Astrocyte (in vitro differentiated cells and primary cell): ENCODE measurements around the gene TRMT112. TPM values are rescaled to one million over a fixed set of nuclear protein-coding genes. Genes with fewer than 3 reads are reported as not detected.

Experiments used
- DNase-seq: peaks from one replicate; pipeline ENCODE4 v3.0.0-alpha.2; 2010; ENCODE audit warnings: low read depth
- FAIRE-seq: peaks from 2 replicates; lab custom pipeline; 2011; peaks lifted over from hg19 to GRCh38; lab: Jason Lieb, UNC
- H2AFZ ChIP-seq: 2 replicates; pipeline ENCODE4 v1.6.0; 2012; ENCODE audit warnings: low read depth, low read length, inconsistent platforms
- H3K27ac ChIP-seq: 2 replicates; pipeline ENCODE4 v1.5.1; 2011; ENCODE audit warnings: low read depth, low read length, inconsistent platforms
- H3K27me3 ChIP-seq: 2 replicates; pipeline ENCODE4 v1.6.0; 2011; ENCODE audit warnings: low read length, inconsistent platforms; ENCODE audit not compliant: insufficient read depth
- H3K36me3 ChIP-seq: 2 replicates; pipeline ENCODE4 v1.5.1; 2011; ENCODE audit warnings: low read length, inconsistent platforms; ENCODE audit not compliant: insufficient read depth
- H3K4me1 ChIP-seq: 2 replicates; pipeline ENCODE4 v1.5.1; 2011; ENCODE audit warnings: low read length, inconsistent platforms; ENCODE audit not compliant: insufficient read depth
- H3K4me2 ChIP-seq: 2 replicates; pipeline ENCODE4 v1.6.0; 2012; ENCODE audit warnings: low read length, inconsistent platforms
- H3K4me3 ChIP-seq: 2 replicates; pipeline ENCODE4 v1.5.1; 2011; ENCODE audit warnings: low read depth, mild to moderate bottlenecking, low read length, inconsistent platforms; ENCODE audit not compliant: insufficient read depth
- H3K79me2 ChIP-seq: 2 replicates; pipeline ENCODE4 v1.6.0; 2012; ENCODE audit warnings: mild to moderate bottlenecking, low read length, inconsistent platforms; ENCODE audit not compliant: insufficient read depth
- H3K9ac ChIP-seq: 2 replicates; pipeline ENCODE4 v1.6.0; 2012; ENCODE audit warnings: mild to moderate bottlenecking, low read length, inconsistent platforms
- H3K9me3 ChIP-seq: 2 replicates; pipeline ENCODE4 v1.5.1; 2012; ENCODE audit warnings: low read depth, mild to moderate bottlenecking, low read length, inconsistent platforms; ENCODE audit not compliant: insufficient read depth
- H4K20me1 ChIP-seq: 2 replicates; pipeline ENCODE4 v1.6.0; 2012; ENCODE audit warnings: low read length, inconsistent platforms; ENCODE audit not compliant: insufficient read depth
- H3K27ac Mint-ChIP-seq: one replicate; pipeline ENCODE4 v1.8.0; 2021; ENCODE audit warnings: mild to moderate bottlenecking, mixed read lengths; ENCODE audit not compliant: unreplicated experiment
- H3K27me3 Mint-ChIP-seq: one replicate; pipeline ENCODE4 v1.8.0; 2021; ENCODE audit warnings: low read depth, mixed read lengths; ENCODE audit not compliant: unreplicated experiment
- H3K36me3 Mint-ChIP-seq: one replicate; pipeline ENCODE4 v1.8.0; 2021; ENCODE audit warnings: low read depth, mixed read lengths; ENCODE audit not compliant: unreplicated experiment
- H3K4me1 Mint-ChIP-seq: one replicate; pipeline ENCODE4 v1.8.0; 2021; ENCODE audit warnings: low read depth, mixed read lengths; ENCODE audit not compliant: unreplicated experiment
- H3K4me3 Mint-ChIP-seq: one replicate; pipeline ENCODE4 v1.8.0; 2021; ENCODE audit warnings: mild to moderate bottlenecking, moderate library complexity, mixed read lengths; ENCODE audit not compliant: unreplicated experiment
- H3K9me3 Mint-ChIP-seq: one replicate; pipeline ENCODE4 v1.8.0; 2021; ENCODE audit warnings: mild to moderate bottlenecking, mixed read lengths; ENCODE audit not compliant: unreplicated experiment
- CTCF ChIP-seq: IDR thresholded peaks from 2 replicates; pipeline ENCODE4 v1.5.1; 2011; ENCODE audit warnings: low read depth, mild to moderate bottlenecking, inconsistent platforms, low read length, moderate library complexity; ENCODE audit not compliant: insufficient read depth
- EZH2 ChIP-seq: IDR thresholded peaks from 2 replicates; pipeline ENCODE4 v1.6.1; 2012; ENCODE audit warnings: mild to moderate bottlenecking, low read length, inconsistent platforms; ENCODE audit not compliant: insufficient read depth
- total RNA-seq: library from RNA; stranded (reverse); gene quantifications from 2 replicates; pipeline ENCODE4 v1.2.1, GENCODE V29; 2021

The TRMT112 gene
- total RNA-seq, 1 donor from 2014 or later: 146 TPM

- no peak for FAIRE-seq
- H3K79me2 ChIP-seq: peaks cover 16% of the 10 kb centered on the region
- H3K4me2 ChIP-seq: no peak overlapping the region
- Mint-ChIP-seq H3K27ac (no peak overlapping the region), H3K27me3 (no peaks in the 10 kb centered on the region), H3K4me1 (peaks cover 3% of the 10 kb centered on the region), H3K4me3 (no peak overlapping the region), H3K9me3 (no peaks in the 10 kb centered on the region), H3K36me3 (peaks cover 7% of the 10 kb centered on the region)
- H3K4me1 ChIP-seq: peaks cover 10% of the 10 kb centered on the region
- H4K20me1 ChIP-seq: no peaks in the 10 kb centered on the region
- H2AFZ ChIP-seq: no peak overlapping the region
- H3K36me3 ChIP-seq: no peaks in the 10 kb centered on the region
- H3K9ac ChIP-seq: no peak overlapping the region
- H3K9me3 ChIP-seq: no peaks in the 10 kb centered on the region
- no peak for DNase-seq
- TF ChIP-seq EZH2: no peak
- H3K27ac ChIP-seq: no peak overlapping the region
- H3K4me3 ChIP-seq: no peak overlapping the region
- H3K27me3 ChIP-seq: no peaks in the 10 kb centered on the region
These were observed 35.2 kb downstream of the TRMT112 start for GRCh38 chr11:64281957-64282770.

GRCh38 chr11:64278576-64279190, 38.7 kb downstream of the TRMT112 start:
- Mint-ChIP-seq H3K27ac (no peak overlapping the region), H3K9me3 (no peaks in the 10 kb centered on the region), H3K36me3 (peaks cover 11% of the 10 kb centered on the region), H3K27me3 (no peaks in the 10 kb centered on the region), H3K4me1 (no peaks in the 10 kb centered on the region), H3K4me3 (no peak overlapping the region)
- no peak overlapping the region for H3K9ac ChIP-seq
- no peak overlapping the region for H2AFZ ChIP-seq
- H3K4me2 ChIP-seq: no peak overlapping the region
- H4K20me1 ChIP-seq: no peaks in the 10 kb centered on the region
- H3K79me2 ChIP-seq: peaks cover 8% of the 10 kb centered on the region
- H3K4me1 ChIP-seq: peaks cover 5% of the 10 kb centered on the region
- FAIRE-seq (no peak), DNase-seq (no peak)
- no peak for TF ChIP-seq CTCF
- no peak overlapping the region for H3K4me3 ChIP-seq
- H3K27ac ChIP-seq: no peak overlapping the region
- no peaks in the 10 kb centered on the region for H3K27me3 ChIP-seq
- no peaks in the 10 kb centered on the region for H3K9me3 ChIP-seq
- no peaks in the 10 kb centered on the region for H3K36me3 ChIP-seq

- no peak overlapping the region for H3K4me3 Mint-ChIP-seq
- Histone ChIP-seq H3K4me3 (no peak overlapping the region), H3K4me2 (peak overlapping the region; percentile 36), H3K79me2 (peaks cover 4% of the 10 kb centered on the region), H3K4me1 (peaks cover 8% of the 10 kb centered on the region), H2AFZ (no peak overlapping the region), H3K27ac (peak overlapping the region; percentile 56), H3K36me3 (no peaks in the 10 kb centered on the region), H3K27me3 (no peaks in the 10 kb centered on the region), H4K20me1 (no peaks in the 10 kb centered on the region), H3K9me3 (no peaks in the 10 kb centered on the region), H3K9ac (peak overlapping the region; percentile 14)
- peaks cover 11% of the 10 kb centered on the region for H3K36me3 Mint-ChIP-seq
- DNase-seq (peak; percentile 30), FAIRE-seq (no peak)
- H3K27ac Mint-ChIP-seq: peak overlapping the region; percentile 53
- no peaks in the 10 kb centered on the region for H3K9me3 Mint-ChIP-seq
- H3K27me3 Mint-ChIP-seq: no peaks in the 10 kb centered on the region
- no peak for TF ChIP-seq EZH2
- TF ChIP-seq CTCF: no peak
- peaks cover 2% of the 10 kb centered on the region for H3K4me1 Mint-ChIP-seq
These were observed 40.5 kb downstream of the TRMT112 start for GRCh38 chr11:64276653-64277431.
